ENCODE results near the gene SCRN1. TPM values are rescaled to one million over a fixed set of nuclear protein-coding genes. Genes with fewer than 3 reads are reported as not detected.
A peak's percentile ranks its signal among the peaks of the same experiment; 100 is the strongest.
"Not testable (repeated sequence)": the region's sequence is repeated elsewhere in the genome, so short reads cannot be mapped to it uniquely, and the experiment has no call there.

SCRN1 gene
- total RNA-seq, 1 donor from 2014 or later: 10.3 TPM

GRCh38 chr7:29974286-29974685 lies 15.3 kb downstream of the SCRN1 start:
- no peak for ATAC-seq (ENCODE audit: poor library complexity)
- intact Hi-C loops (cut with DNase I): no loop called here
- DNase-seq: no peak

- intact Hi-C loops (cut with DNase I): no loop called here
- ATAC-seq (ENCODE audit: poor library complexity) (no peak), DNase-seq (no peak)
Observed at GRCh38 chr7:29972315-29972669, 17.3 kb downstream of the SCRN1 start.

GRCh38 chr7:29971566-29972314 lies 17.9 kb downstream of the SCRN1 start:
- no peak for ATAC-seq (ENCODE audit: poor library complexity)
- intact Hi-C loops (cut with DNase I): no loop called here
- no peak for DNase-seq

- ATAC-seq (ENCODE audit: poor library complexity): no peak
Observed at GRCh38 chr7:29970158-29970557, 19.4 kb downstream of the SCRN1 start.

GRCh38 chr7:29969738-29970137 lies 19.9 kb downstream of the SCRN1 start:
- no peak for DNase-seq
- intact Hi-C loops (cut with DNase I): no loop called here
- ATAC-seq (ENCODE audit: poor library complexity): no peak

More at GRCh38 chr7:29970158-29970557, 19.4 kb downstream of the SCRN1 start:
- intact Hi-C loops (cut with DNase I): no loop called here
- DNase-seq: no peak

- peak; percentile 29 for ATAC-seq (ENCODE audit: poor library complexity)
Observed at GRCh38 chr7:29968683-29969395, 20.8 kb downstream of the SCRN1 start.

GRCh38 chr7:29965030-29965429 lies 24.6 kb downstream of the SCRN1 start:
- DNase-seq (no peak), ATAC-seq (ENCODE audit: poor library complexity) (no peak)
- intact Hi-C loops (cut with DNase I): no loop called here

More at GRCh38 chr7:29968683-29969395, 20.8 kb downstream of the SCRN1 start:
- DNase-seq: no peak
- intact Hi-C loops (cut with DNase I): no loop called here

- ATAC-seq (ENCODE audit: poor library complexity): no peak
- DNase-seq: no peak
- intact Hi-C loops (cut with DNase I): no loop called here
Observed at GRCh38 chr7:29962035-29962434, 27.6 kb downstream of the SCRN1 start.

GRCh38 chr7:29961611-29962010 lies 28.0 kb downstream of the SCRN1 start:
- DNase-seq; intact Hi-C loops (cut with DNase I); ATAC-seq (ENCODE audit: poor library complexity): not testable (repeated sequence)

- no peak for ATAC-seq (ENCODE audit: poor library complexity)
Observed at GRCh38 chr7:29958667-29959358, 30.8 kb downstream of the SCRN1 start.

GRCh38 chr7:29957521-29958310 lies 31.9 kb downstream of the SCRN1 start:
- ATAC-seq (ENCODE audit: poor library complexity) (no peak), DNase-seq (no peak)
- intact Hi-C loops (cut with DNase I): no loop called here

More at GRCh38 chr7:29958667-29959358, 30.8 kb downstream of the SCRN1 start:
- intact Hi-C loops (cut with DNase I): no loop called here
- DNase-seq: no peak

GRCh38 chr7:29956487-29956836 lies 33.1 kb downstream of the SCRN1 start:
- ATAC-seq (ENCODE audit: poor library complexity) (no peak), DNase-seq (no peak)
- intact Hi-C loops (cut with DNase I): no loop called here

GRCh38 chr7:29955799-29956486 lies 33.7 kb downstream of the SCRN1 start:
- DNase-seq (no peak), ATAC-seq (ENCODE audit: poor library complexity) (peak; percentile 23)
- intact Hi-C loops (cut with DNase I): no loop called here

GRCh38 chr7:29955075-29955792 lies 34.4 kb downstream of the SCRN1 start:
- no peak for DNase-seq
- intact Hi-C loops (cut with DNase I): no loop called here
- ATAC-seq (ENCODE audit: poor library complexity): peak; percentile 74

GRCh38 chr7:29953726-29954347 lies 35.8 kb downstream of the SCRN1 start:
- intact Hi-C loops (cut with DNase I): no loop called here
- ATAC-seq (ENCODE audit: poor library complexity) (peak; percentile 56), DNase-seq (no peak)

- intact Hi-C loops (cut with DNase I): no loop called here
- no peak for ATAC-seq (ENCODE audit: poor library complexity)
Observed at GRCh38 chr7:29951206-29951605, 38.4 kb downstream of the SCRN1 start.

GRCh38 chr7:29950480-29950879 lies 39.1 kb downstream of the SCRN1 start:
- intact Hi-C loops (cut with DNase I): no loop called here
- DNase-seq: no peak
- ATAC-seq (ENCODE audit: poor library complexity): no peak

More at GRCh38 chr7:29951206-29951605, 38.4 kb downstream of the SCRN1 start:
- DNase-seq: no peak

Measured in Right ventricle myocardium superior (tissue), 1 donor.